Stimulated activated CD4-positive, alpha-beta T cell treated with anti-CD3 and anti-CD28 coated beads, Interleukin-12 subunit alpha, Interleukin-12 subunit beta, amount 100 ng/mL, for 24 hours (primary cell): Measurements from ENCODE around the gene BAZ1A.

Experiments
- DNase-seq, 2 experiments: peaks; one replicate each; pipeline ENCODE4 v3.0.0-alpha.2; 2020; ENCODE audit warnings: low read depth in 2 of 2

BAZ1A gene

GRCh38 chr14:34718750-34719304, 156.3 kb downstream of the BAZ1A start:
- no peak for DNase-seq

GRCh38 chr14:34715127-34715863, 159.9 kb downstream of the BAZ1A start:
- DNase-seq = no peak

- peak; percentile 51 to 58 for DNase-seq
These were observed 160.6 kb downstream of the BAZ1A start, which contains the start of gene CFL2 for GRCh38 chr14:34714320-34715126. TSS of gene CFL2 (minus strand) at chr14:34714593. CDS start at chr14:34714540, 53 bp downstream.

GRCh38 chr14:34713681-34714319, 161.4 kb downstream of the BAZ1A start:
- peak; percentile 9 to 33 for DNase-seq

- no peak for DNase-seq
These were observed 162.0 kb downstream of the BAZ1A start for GRCh38 chr14:34713122-34713680.

- no peak for DNase-seq
These were observed 163.1 kb downstream of the BAZ1A start for GRCh38 chr14:34711796-34712712.

- DNase-seq = no peak
These were observed 164.0 kb downstream of the BAZ1A start for GRCh38 chr14:34711169-34711568.

GRCh38 chr14:34710744-34711143, 164.4 kb downstream of the BAZ1A start:
- no peak for DNase-seq

GRCh38 chr14:34710006-34710405, 165.2 kb downstream of the BAZ1A start:
- DNase-seq = no peak

GRCh38 chr14:34707722-34708121, 167.4 kb downstream of the BAZ1A start:
- no peak for DNase-seq
